HEK293T (cell line): ENCODE measurements around the gene ATP13A1.
"Not testable (repeated sequence)": the region's sequence is repeated elsewhere in the genome, so short reads cannot be mapped to it uniquely, and the experiment has no call there.

Experiments used
- CTCF ChIA-PET: fragments of 350-600 bp; formaldehyde crosslinking; extraction: SDS; loops from one replicate; lab custom pipeline; 2021; ENCODE audit warnings: antibody characterized with exemption, inconsistent platforms; lab: Yijun Ruan, JAX
- POLR2A ChIA-PET: fragments of 350-600 bp; formaldehyde crosslinking; extraction: SDS; loops from one replicate; lab custom pipeline; 2020; ENCODE audit warnings: antibody characterized with exemption, inconsistent platforms; lab: Yijun Ruan, JAX
- DNase-seq: peaks from one replicate; pipeline ENCODE4 v3.0.0; 2012; ENCODE audit warnings: mixed read lengths; ENCODE audit errors: extremely low spot score
- ARNT ChIP-seq: fragments of 450-650 bp; IDR thresholded peaks from 2 replicates; pipeline ENCODE4 v1.6.1; 2017; ENCODE audit warnings: mild to moderate bottlenecking
- BHLHE40 ChIP-seq: fragments of 450-650 bp; IDR thresholded peaks from 2 replicates; pipeline ENCODE4 v1.6.1; 2016; ENCODE audit warnings: mild to moderate bottlenecking, moderate library complexity, borderline replicate concordance
- CTBP1 ChIP-seq: fragments of 450-650 bp; IDR thresholded peaks from 2 replicates; pipeline ENCODE4 v1.6.1; 2016; ENCODE audit warnings: borderline replicate concordance
- ELF4 ChIP-seq: fragments of 450-650 bp; IDR thresholded peaks from 2 replicates; pipeline ENCODE4 v1.6.1; 2017; ENCODE audit warnings: antibody characterized with exemption
- FOXA1 ChIP-seq: fragments of 450-650 bp; IDR thresholded peaks from 2 replicates; pipeline ENCODE4 v1.6.1; 2016; ENCODE audit warnings: mild to moderate bottlenecking
- FOXK2 ChIP-seq: fragments of 450-650 bp; IDR thresholded peaks from 2 replicates; pipeline ENCODE4 v1.6.1; 2016; ENCODE audit warnings: mild to moderate bottlenecking
- FOXM1 ChIP-seq: fragments of 450-650 bp; IDR thresholded peaks from 2 replicates; pipeline ENCODE4 v1.6.1; 2017; ENCODE audit warnings: mild to moderate bottlenecking, borderline replicate concordance
- HDGF ChIP-seq: fragments of 450-650 bp; IDR thresholded peaks from 2 replicates; pipeline ENCODE4 v1.6.1; 2017; ENCODE audit warnings: antibody characterized with exemption, borderline replicate concordance
- L3MBTL2 ChIP-seq: fragments of 450-650 bp; conservative IDR thresholded peaks from 2 replicates; pipeline ENCODE4 v1.6.1; 2016; ENCODE audit warnings: mild to moderate bottlenecking
- LEF1 ChIP-seq: fragments of 450-650 bp; IDR thresholded peaks from 2 replicates; pipeline ENCODE4 v1.6.1; 2017; ENCODE audit warnings: mild to moderate bottlenecking, borderline replicate concordance
- NFRKB ChIP-seq: fragments of 450-650 bp; IDR thresholded peaks from 2 replicates; pipeline ENCODE4 v1.6.1; 2016; ENCODE audit warnings: mild to moderate bottlenecking, moderate library complexity
- SP1 ChIP-seq: fragments of 450-650 bp; IDR thresholded peaks from 2 replicates; pipeline ENCODE4 v1.6.1; 2017
- SUZ12 ChIP-seq: fragments of 450-650 bp; IDR thresholded peaks from 2 replicates; pipeline ENCODE4 v1.6.1; 2016; ENCODE audit warnings: mild to moderate bottlenecking
- TARDBP ChIP-seq: fragments of 450-650 bp; IDR thresholded peaks from 2 replicates; pipeline ENCODE4 v1.6.1; 2016
- ZNF384 ChIP-seq: fragments of 450-650 bp; IDR thresholded peaks from 2 replicates; pipeline ENCODE4 v1.6.1; 2016
- TF ChIP-seq, protein P1 (sequence below): fragments of 450-650 bp; IDR thresholded peaks from 2 replicates; pipeline ENCODE4 v1.6.1; 2016

Gene ATP13A1

DNA sequence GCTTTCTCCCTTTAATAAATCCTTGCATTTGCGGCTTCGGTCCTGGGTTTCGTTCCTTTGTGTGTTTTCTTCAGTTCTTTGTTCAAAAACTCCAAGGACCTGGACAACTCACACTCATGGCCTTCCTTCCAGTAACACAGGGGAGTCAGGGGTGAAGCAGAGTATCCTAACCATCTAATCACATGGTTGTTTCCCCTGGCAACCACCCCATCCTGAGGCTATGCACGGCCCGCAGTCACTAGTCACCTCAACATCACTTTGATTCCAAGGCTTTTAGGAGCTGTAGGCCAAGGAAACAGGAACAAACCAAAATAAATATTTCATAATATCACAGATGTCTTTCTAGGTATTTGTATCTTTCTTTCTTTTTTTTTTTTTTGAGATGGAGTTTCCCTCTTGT lies 34.1 kb upstream of the ATP13A1 start:
- POLR2A ChIA-PET: no interaction called here

DNA sequence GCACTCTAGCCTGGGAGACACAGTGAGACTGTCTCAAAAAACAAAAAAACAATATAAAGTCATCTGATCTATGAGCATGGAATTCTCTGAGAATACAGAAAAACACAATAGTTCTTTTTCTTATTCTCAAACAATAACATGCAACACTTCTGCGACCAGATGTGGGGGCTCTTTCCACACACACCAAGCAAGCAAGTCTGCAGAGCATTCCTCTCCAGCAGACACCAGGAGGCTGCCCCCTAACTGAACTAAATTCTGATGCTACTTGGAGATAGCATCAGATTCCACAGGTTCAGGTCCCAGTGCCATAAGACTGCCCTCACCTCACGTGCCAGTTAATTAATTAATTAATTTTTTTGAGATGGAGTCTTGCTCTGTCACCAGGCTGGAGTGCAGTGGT lies 32.9 kb upstream of the ATP13A1 start:
- DNase-seq: no peak
- POLR2A ChIA-PET: no interaction called here
- TF ChIP-seq ELF4: no peak
- TF ChIP-seq FOXM1: no peak
- CTCF ChIA-PET: no interaction called here

More for the DNA sequence above, 34.1 kb upstream of the ATP13A1 start:
- TF ChIP-seq NFRKB (no peak), FOXK2 (no peak), SUZ12 (no peak), FOXA1 (no peak), ARNT (no peak)
- DNase-seq: no peak
- CTCF ChIA-PET: no interaction called here

DNA sequence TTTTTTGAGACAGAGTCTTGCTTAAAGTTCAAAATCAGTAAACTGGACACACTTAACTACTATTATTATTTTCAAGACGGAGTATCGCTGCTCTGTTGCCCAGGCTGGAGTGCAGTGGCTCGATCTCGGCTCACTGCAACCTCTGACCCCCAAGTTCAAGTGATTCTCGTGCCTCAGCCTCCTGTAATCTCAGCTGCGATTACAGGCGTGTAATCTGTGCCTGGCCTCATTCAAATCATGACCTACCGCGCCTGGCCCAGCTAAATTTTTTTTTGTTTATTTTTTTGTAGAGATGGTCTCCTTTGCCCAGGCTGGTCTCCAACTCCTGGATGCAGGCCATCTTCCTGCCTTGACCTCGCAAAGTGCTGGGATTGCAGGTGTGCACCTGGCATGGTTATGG lies 28.2 kb upstream of the ATP13A1 start:
- CTCF ChIA-PET: no interaction called here
- no peak for DNase-seq
- POLR2A ChIA-PET: no interaction called here
- TF ChIP-seq LEF1 (no peak), FOXM1 (no peak), FOXK2 (no peak), NFRKB (no peak), SP1 (no peak), ARNT (no peak), HDGF (no peak), BHLHE40 (no peak), FOXA1 (no peak)
- TF ChIP-seq, protein P1, sequence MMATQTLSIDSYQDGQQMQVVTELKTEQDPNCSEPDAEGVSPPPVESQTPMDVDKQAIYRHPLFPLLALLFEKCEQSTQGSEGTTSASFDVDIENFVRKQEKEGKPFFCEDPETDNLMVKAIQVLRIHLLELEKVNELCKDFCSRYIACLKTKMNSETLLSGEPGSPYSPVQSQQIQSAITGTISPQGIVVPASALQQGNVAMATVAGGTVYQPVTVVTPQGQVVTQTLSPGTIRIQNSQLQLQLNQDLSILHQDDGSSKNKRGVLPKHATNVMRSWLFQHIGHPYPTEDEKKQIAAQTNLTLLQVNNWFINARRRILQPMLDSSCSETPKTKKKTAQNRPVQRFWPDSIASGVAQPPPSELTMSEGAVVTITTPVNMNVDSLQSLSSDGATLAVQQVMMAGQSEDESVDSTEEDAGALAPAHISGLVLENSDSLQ: no peak

DNA sequence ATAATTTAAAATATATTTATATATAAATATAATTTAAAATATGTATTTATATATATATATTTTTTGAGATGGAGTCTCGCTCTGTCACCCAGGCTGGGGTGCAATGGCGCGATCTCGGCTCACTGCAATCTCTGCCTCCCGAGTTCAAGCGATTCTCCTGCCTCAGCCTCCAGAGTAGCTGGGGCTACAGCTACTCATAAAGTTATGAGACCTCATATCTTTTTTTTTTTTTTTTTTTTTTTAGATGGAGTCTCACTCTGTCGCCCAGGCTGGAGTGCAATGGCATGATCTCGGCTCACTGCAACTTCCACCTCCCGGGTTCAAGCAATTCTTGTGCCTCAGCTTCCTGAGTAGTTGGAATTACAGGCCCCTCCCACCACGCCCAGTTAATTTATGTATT lies 25.5 kb upstream of the ATP13A1 start:
- DNase-seq, POLR2A ChIA-PET, CTCF ChIA-PET: not testable (repeated sequence)

DNA sequence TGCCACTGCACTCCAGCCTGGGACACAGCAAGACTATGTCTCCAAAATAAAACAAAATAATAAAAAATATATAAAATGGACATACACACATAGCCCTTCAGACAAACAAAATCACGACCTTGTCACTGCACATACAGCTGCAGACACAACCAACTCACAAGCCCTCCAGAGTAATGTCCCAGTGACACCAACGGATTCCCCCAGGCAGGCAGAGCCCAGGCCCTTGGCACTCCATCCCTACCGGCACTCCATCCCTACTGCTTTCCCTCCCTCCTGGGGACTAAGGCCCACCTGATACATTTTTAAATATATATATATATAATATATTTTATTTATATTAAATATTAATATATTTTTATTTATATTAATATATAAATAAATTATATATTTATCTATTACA lies 23.6 kb upstream of the ATP13A1 start:
- no peak for DNase-seq
- TF ChIP-seq ARNT (no peak), NFRKB (no peak), SUZ12 (no peak), LEF1 (no peak), FOXM1 (no peak), BHLHE40 (no peak), FOXA1 (no peak), L3MBTL2 (no peak), SP1 (no peak), HDGF (no peak), CTBP1 (no peak)
- TF ChIP-seq, protein P1: no peak
- ChIA-PET CTCF (interaction anchor here (0.7 kb wide), 1 partner anchor 11 kb away, joined by 3 read pairs; no protein-coding TSS in a partner anchor), POLR2A (no interaction called here)

DNA sequence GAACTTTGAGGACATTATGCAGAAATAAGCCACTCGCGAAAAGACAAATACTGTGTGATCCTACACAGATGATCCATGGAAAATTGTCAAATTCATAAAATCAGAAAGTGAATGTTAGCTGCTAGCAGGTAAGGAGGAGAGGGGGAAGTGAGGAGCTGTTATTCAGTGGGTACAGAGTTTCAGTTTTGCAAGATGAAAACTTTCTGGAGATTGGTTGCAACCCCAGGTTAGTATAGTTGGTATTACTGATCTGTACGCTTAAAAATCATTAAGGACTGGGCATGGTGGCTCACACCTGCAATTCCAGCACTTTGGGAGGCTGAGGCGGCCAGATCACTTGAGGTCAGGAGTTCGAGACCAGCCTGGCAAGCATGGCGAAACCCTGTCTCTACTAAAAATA lies 23.1 kb upstream of the ATP13A1 start:
- POLR2A ChIA-PET: no interaction called here
- CTCF ChIA-PET: interaction anchor here (0.7 kb wide), 1 partner anchor 10 kb away, joined by 3 read pairs; no protein-coding TSS in a partner anchor
- TF ChIP-seq LEF1 (no peak), TARDBP (no peak), L3MBTL2 (no peak), HDGF (no peak), ELF4 (no peak), ARNT (no peak), SUZ12 (no peak), BHLHE40 (no peak)
- DNase-seq: no peak

DNA sequence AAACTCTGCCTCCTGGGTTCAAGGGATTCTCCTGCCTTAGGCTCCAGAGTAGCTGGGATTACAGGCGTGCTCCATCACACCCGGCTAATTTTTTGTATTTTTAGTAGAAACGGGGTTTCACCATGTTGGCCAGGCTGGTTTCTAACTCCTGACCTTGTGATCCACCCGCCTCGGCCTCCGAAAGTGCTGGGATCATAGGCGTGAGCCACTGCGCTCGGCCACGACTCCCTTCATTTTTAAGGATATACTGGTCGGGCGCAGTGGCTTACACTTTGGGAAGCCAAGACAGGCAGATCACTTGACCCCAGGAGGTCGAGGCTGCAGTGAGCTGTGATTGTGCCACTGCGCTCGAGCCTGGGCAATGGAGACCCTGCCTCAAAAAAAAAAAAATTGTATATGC lies 22.6 kb upstream of the ATP13A1 start:
- CTCF ChIA-PET, POLR2A ChIA-PET: not testable (repeated sequence)

DNA sequence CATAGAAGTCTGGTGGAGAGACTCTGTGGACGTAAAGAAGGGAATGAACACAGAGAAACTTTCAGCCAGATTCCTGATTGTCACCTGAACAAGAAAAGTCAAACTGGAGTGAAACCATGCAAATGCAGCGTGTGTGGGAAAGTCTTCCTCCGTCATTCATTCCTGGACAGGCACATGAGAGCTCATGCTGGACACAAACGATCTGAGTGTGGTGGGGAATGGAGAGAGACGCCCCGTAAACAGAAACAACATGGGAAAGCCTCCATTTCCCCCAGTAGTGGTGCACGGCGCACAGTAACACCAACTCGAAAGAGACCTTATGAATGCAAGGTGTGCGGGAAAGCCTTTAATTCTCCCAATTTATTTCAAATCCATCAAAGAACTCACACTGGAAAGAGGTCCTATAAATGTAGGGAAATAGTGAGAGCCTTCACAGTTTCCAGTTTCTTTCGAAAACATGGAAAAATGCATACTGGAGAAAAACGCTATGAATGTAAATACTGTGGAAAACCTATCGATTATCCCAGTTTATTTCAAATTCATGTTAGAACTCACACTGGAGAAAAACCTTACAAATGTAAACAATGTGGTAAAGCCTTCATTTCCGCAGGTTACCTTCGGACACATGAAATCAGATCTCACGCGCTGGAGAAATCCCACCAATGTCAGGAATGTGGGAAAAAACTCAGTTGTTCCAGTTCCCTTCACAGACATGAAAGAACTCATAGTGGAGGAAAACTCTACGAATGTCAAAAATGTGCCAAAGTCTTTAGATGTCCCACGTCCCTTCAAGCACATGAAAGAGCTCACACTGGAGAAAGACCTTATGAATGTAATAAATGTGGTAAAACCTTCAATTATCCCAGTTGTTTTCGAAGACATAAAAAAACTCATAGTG lies 15.9 kb upstream of the ATP13A1 start:
- TF ChIP-seq CTBP1 (no peak), FOXK2 (no peak), HDGF (no peak), NFRKB (no peak), ELF4 (no peak), SP1 (no peak), SUZ12 (no peak), FOXA1 (no peak), L3MBTL2 (no peak), ZNF384 (no peak), TARDBP (no peak), FOXM1 (no peak), BHLHE40 (no peak), ARNT (no peak), LEF1 (no peak)
- TF ChIP-seq, protein P1: no peak
- no peak for DNase-seq
- ChIA-PET CTCF (no interaction called here), POLR2A (no interaction called here)

More for the DNA sequence above, 22.6 kb upstream of the ATP13A1 start:
- not testable (repeated sequence) for DNase-seq
